Fibroblast of villous mesenchyme (primary cell): Measurements from ENCODE around the gene WNK1. TPM values are rescaled to one million over a fixed set of nuclear protein-coding genes. Genes with fewer than 3 reads are reported as not detected.
"Not testable (repeated sequence)": the region's sequence is repeated elsewhere in the genome, so short reads cannot be mapped to it uniquely, and the experiment has no call there.

ENCODE experiments used
- DNase-seq: peaks from one replicate; pipeline ENCODE4 v3.0.0-alpha.2; 2010; ENCODE audit warnings: low read depth
- H3K4me3 ChIP-seq: 2 replicates; pipeline ENCODE4 v1.5.1; 2011; ENCODE audit warnings: low read depth, mild to moderate bottlenecking, low read length
- CTCF ChIP-seq: IDR thresholded peaks from 2 replicates; pipeline ENCODE4 v1.5.1; 2012; ENCODE audit warnings: low read depth, mild to moderate bottlenecking, low read length; ENCODE audit not compliant: insufficient read depth
- total RNA-seq: library from RNA; depleted of rRNA; stranded (reverse); fragments of >200 nt; gene quantifications from 2 replicates; pipeline ENCODE4 v1.2.3, GENCODE V29; 2012

The WNK1 gene
- total RNA-seq, 1 donor, result 92.4 TPM

DNA sequence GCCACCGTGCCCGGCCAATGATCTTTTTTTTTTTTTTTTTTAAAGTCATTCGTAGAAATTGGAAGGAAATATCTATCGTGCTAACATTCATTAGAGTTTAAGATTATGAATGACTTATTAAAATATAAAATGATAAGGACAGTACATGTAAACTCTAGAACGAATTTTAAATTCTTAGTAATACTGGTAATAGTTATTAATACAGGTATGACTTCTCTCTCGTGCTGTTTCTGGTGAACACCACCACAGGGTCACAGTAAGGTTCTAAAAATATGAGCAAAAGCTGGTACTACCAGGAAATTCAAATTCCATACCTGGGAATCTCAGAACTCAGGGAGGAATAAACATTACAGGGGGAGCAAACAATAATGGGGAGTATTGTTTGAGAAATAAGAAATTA is 26.2 kb downstream of the WNK1 start:
- DNase-seq, result no peak
- no peak for TF ChIP-seq CTCF
- H3K4me3 ChIP-seq, result no peak overlapping the region

DNA sequence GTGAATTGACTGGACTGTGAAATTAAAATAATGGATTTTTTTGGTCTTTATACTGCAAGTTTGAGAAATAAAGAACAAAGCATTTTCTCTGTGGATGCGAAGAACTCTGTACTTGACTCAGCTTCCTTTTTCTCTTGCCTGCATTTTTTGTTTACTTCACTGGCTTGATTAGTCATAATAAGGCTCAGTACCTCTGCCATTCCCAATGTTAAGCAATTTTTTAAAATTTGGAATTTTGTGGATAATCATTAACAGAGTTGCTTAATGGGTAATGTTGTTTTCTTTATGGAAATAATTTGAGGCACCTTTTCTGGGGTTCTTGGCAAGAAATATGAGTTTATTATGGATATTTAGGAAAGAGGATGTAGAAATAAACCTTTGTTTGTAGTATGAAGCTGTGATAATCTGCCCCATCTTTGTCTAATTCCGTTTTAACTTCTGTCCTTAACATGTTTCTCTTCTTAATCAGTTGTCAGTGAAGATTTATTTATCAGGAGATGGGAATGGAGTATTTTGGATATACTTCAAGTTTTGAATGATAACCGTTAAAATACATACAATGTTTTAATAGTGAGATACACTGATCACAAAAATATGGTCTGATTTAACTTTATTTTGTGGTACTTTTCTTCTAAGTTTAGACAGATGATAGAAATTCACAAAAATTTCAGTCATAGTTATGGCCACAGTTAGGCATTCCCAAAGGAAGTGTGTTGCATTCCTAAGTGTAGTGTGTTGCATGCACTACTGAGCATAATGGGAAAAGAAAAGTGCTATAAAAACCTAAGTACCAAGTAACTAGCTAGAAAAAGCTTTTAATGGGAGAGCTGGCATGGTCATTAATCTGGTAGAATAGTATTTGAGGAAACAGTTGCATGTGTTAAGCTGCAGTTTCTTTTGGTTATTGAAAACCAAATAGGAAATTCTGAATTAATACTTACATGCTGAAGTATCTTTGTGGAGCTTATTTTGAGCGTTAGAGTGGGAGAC is 27.7 kb downstream of the WNK1 start:
- no peak for TF ChIP-seq CTCF
- peak; percentile 54 for DNase-seq
- peak overlapping the region; percentile 30 for H3K4me3 ChIP-seq

GRCh38 chr12:780750-781379 is 28.5 kb downstream of the WNK1 start:
- no peak for TF ChIP-seq CTCF
- DNase-seq, result no peak
- H3K4me3 ChIP-seq, result no peak overlapping the region

- peak; percentile 59 for DNase-seq
- TF ChIP-seq CTCF, result no peak
- H3K4me3 ChIP-seq, result no peak overlapping the region
These were observed 33.3 kb downstream of the WNK1 start for GRCh38 chr12:785706-786105.

GRCh38 chr12:788288-788687 is 35.9 kb downstream of the WNK1 start:
- TF ChIP-seq CTCF, result no peak
- no peak for DNase-seq
- H3K4me3 ChIP-seq, result no peak overlapping the region

GRCh38 chr12:788762-789161 is 36.4 kb downstream of the WNK1 start:
- not testable (repeated sequence) for H3K4me3 ChIP-seq, DNase-seq

- no peak for TF ChIP-seq CTCF
- H3K4me3 ChIP-seq, result no peak overlapping the region
- peak; percentile 55 for DNase-seq
These were observed 37.6 kb downstream of the WNK1 start for GRCh38 chr12:789852-790563.
